Stimulated activated CD4-positive, alpha-beta T cell treated with anti-CD3 and anti-CD28 coated beads, Interleukin-12 subunit alpha, Interleukin-12 subunit beta, amount 100 ng/mL, for 24 hours (primary cell): ENCODE results near the gene RNF4.
"Not testable (repeated sequence)": the region's sequence is repeated elsewhere in the genome, so short reads cannot be mapped to it uniquely, and the experiment has no call there.

ENCODE experiments used
- DNase-seq, 2 experiments: peaks; one replicate each; pipeline ENCODE4 v3.0.0-alpha.2; 2020; ENCODE audit warnings: low read depth in 2 of 2

RNF4 gene

GRCh38 chr4:2486981-2487380 is 18.1 kb downstream of the RNF4 start:
- DNase-seq = no peak

GRCh38 chr4:2487632-2488031 is 18.7 kb downstream of the RNF4 start:
- DNase-seq = no peak

GRCh38 chr4:2489081-2489805 is 20.3 kb downstream of the RNF4 start:
- no peak for DNase-seq

- no peak for DNase-seq
Observed at GRCh38 chr4:2489841-2490552, 21.1 kb downstream of the RNF4 start.

- no peak for DNase-seq
Observed at GRCh38 chr4:2492970-2493369, 24.1 kb downstream of the RNF4 start.

GRCh38 chr4:2494992-2495391 is 26.1 kb downstream of the RNF4 start:
- DNase-seq = no peak

- DNase-seq = no peak
Observed at GRCh38 chr4:2497324-2497723, 28.4 kb downstream of the RNF4 start.

GRCh38 chr4:2497931-2498330 is 29.0 kb downstream of the RNF4 start:
- no peak for DNase-seq

- no peak for DNase-seq
Observed at GRCh38 chr4:2500547-2500946, 31.6 kb downstream of the RNF4 start.

GRCh38 chr4:2501034-2501594 is 32.2 kb downstream of the RNF4 start:
- no peak for DNase-seq

GRCh38 chr4:2503809-2504208 is 34.9 kb downstream of the RNF4 start:
- DNase-seq = no peak

- no peak for DNase-seq
Observed at GRCh38 chr4:2507259-2507658, 38.4 kb downstream of the RNF4 start.

GRCh38 chr4:2507855-2508254 is 38.9 kb downstream of the RNF4 start:
- DNase-seq = no peak

GRCh38 chr4:2510351-2511259 is 41.7 kb downstream of the RNF4 start:
- no peak for DNase-seq

GRCh38 chr4:2511645-2512131 is 42.8 kb downstream of the RNF4 start:
- DNase-seq = no peak

GRCh38 chr4:2512396-2513135 is 43.7 kb downstream of the RNF4 start:
- DNase-seq = no peak

- not testable (repeated sequence) for DNase-seq
Observed at GRCh38 chr4:2514193-2514592, 45.3 kb downstream of the RNF4 start.

GRCh38 chr4:2514944-2515343 is 46.0 kb downstream of the RNF4 start:
- DNase-seq = not testable (repeated sequence)

- DNase-seq = no peak
Observed at GRCh38 chr4:2515830-2516550, 47.1 kb downstream of the RNF4 start.

GRCh38 chr4:2516635-2517034 is 47.7 kb downstream of the RNF4 start:
- DNase-seq = no peak
